Stimulated activated CD8-positive, alpha-beta memory T cell treated with anti-CD3 and anti-CD28 coated beads, Interleukin-15, amount 100 ng/mL, for 4 hours (primary cell): Measurements from ENCODE around the gene DYRK3.

Experiments
- DNase-seq, 2 donors: peaks; one replicate each; pipeline ENCODE4 v3.0.0-alpha.2; 2020; ENCODE audit warnings: low read depth in 2 of 2

DYRK3 gene

DNA sequence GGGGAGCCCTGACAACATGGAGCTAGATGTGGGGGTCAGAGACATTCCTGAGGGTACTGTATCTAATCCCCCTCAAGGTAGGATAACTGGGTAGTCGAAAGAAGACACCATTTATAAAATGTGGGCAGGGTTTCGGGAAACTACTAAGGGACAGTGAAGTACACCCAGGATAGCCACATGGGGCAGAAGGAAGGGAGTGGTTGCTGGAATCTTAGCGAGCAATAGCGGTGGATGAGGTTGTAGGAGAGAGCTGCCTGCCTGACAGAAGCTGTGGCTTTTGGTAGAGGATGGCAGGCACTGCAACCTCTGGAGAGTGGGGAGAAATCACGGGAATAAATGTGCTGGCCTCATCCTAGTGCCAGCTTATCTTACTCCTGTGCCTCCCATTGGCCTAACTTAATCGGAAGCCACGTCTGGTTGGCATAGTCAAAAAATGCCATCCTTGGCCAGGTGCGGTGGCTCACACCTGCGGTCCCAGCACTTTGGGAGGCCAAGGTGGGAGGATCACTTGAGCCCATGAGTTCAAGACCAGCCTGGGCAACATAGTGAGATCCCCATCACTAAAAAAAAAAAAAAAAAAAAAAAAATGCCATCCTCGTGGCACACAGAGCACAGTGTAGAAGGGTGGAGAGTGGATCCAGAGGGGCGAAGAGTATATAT is 26.0 kb downstream of the DYRK3 start:
- DNase-seq: no peak

DNA sequence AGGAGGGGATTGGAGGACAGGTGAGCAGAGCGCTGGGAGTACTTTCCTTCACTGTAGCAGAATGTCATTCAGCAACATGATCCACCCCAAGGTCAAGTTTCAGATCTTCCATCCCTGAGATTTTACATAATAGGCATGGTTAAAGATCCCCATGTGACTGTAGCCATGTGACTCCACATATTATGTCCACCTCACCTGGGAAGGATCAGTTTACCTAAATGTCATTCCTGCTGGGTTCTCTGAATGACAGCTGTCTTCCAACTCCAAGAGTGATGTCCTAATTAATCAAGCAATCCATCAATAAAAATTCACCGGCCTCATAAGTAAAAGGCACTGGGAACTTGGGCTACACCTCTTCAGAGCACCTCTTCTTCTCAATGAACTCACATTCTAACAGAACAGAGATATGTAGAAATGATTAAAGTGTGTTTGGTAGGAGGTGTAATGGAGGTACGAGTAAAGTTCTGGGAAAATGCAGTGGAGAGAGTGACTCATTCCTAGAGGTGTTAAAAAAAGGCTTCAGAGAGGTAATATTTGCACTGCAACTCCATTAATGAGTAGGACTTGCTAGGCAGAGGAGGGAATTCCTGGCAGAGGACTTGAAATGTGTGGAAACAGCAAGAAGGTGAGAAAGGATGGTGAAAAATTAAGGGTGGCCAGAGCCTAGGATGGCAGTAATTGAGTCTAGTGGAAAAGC is 27.2 kb downstream of the DYRK3 start:
- no peak for DNase-seq

DNA sequence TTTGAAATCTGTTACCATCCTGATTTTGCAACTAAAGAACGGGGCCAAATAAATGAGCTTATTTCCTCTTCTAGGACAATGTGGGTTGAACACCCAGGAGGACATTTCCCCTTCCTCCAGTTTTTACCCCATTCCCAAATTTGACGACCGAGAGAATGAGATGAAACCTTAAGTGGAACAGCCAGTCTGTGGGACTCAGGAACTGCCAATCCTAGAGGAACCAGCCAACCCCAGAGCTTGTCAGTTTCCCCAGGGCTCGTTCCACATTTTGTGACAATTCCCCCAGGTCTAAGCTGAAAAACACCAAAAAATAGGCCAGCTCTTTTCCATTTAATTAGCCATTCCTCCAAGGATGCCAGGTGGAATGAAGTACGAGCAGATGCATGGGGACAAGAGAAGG is 28.0 kb downstream of the DYRK3 start:
- DNase-seq: no peak

DNA sequence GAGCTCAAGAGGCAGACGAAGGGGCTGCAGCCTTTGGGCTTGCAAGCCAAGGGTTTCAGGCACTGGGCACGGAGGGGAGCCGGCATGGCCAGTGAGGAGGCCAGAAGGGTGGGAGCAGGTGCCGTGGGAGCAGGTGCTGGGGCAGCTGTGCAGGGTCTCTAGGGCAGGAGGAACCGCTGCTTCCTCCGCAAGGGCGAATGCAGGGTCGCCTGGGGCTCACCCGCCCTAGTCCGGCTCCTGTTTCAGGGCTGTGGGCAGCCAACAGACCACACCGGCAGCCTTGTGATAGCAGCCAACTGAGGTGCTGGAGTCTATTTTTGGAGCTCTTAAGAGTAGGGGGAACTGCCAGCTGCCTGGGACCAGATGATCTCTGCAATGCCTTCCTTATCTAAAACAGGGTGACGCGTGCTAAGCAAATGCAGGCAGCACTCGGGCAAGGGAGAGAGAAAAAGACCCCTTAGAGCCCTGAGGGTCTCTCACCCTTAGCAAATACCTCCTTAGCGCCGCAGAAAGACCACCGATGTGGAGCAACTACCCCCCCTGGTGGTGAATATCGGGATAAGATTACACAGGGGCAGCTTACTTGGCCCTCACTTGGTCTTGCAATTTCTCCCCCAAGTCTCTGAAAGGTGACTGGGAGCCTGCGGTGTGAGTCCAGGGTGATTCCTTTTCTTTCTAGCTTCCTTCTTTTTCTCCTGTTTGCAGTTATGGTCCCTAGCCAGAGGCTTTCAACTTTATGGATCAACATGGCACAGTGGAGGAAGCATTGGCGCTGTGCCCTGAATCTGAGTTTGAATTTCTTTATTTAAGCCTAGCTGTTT is 28.7 kb downstream of the DYRK3 start:
- peak; percentile 18 to 35 for DNase-seq

DNA sequence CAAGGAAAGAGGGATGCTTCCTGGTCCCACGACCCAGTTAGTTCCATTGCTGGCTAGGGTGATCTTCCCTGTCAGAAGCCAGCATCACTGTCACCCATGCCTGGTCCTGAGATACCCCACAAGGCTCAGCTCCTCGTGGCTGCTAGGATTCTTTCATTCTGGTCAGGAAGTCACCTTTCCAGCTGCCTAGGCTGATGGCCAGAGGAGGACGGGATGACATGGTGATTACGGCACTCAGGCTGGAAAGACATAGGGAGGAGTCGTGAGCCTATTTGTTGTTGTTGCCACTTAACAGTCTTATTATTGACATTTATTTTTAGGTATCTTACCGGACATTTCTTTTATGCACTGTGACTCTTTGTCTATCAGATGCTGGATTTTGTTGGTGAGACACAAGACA is 29.4 kb downstream of the DYRK3 start:
- DNase-seq: no peak

DNA sequence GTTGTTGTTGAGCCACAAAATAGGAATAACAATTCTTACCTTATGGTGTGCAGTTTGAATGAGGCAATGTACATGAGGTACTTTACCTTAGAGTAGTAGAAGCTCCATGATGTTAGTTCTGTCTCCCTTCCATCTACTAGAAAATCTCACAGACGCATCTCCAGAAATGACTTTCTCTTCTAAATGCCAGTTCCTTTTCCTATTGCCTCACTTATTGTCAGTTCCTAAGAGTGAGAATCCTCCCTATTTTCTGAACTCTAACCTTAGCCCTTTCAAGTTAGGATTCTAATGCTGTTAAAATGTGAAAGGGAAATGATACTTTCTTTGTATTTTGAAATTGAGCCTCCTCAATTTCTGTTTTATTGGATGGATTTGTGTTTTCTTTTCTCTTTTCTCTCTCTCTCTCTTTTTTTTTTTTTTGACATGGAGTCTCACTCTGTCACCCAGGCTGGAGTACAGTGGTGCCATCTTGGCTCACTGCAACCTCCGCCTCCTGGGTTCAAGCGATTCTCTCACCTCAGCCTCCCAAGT is 30.8 kb downstream of the DYRK3 start:
- DNase-seq: no peak

DNA sequence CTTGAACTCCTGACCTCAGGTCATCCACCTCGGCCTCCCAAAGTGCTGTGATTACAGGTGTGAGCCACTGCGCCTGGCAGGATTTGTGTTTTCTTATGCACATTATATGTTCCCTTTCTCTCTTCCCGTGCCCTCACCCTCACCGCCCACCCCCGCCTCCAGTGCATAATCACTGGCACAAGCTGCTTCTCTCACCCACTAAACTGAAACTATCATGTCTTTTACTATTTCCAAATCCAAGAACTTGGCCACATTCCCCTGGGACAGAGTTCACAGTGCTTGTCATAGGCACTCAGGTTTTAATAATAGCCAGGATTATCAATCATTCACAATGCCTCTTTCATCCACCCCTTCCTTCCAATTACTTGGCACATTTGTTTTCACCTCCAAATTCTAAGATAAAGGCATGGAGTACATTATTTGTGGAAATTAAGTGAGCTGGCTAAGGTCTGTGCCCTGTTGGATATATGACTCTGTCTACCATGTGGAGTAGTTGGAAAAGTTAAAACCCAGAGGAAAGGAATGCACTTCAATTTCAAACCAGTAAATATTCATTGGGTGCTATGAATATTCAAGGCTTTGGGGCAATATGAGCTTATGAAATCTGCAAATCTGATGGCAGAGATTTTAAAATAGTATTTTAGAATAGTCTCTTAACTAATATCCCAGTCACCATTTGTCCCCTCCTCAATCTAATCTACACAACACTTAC is 31.8 kb downstream of the DYRK3 start:
- DNase-seq: no peak

DNA sequence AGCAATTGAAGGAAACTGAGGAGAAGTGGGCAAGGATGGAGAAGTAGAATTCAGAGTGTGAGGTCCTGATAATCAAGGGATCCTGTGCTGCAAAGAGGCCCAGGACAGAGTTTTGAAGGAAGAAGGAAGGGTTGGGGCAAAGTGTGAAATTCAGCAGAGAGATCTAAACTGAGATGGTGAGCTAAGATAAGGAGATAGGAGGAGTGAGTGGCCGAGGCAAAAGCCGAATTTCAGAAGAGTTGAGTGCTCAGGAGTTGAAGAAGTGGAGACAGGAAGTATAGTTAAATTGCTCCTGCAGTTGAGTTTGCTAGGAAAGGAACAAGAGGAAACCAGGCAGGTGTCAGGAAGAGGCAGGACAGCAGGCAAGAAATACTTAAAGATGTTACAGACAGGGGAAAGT is 33.0 kb downstream of the DYRK3 start:
- DNase-seq: no peak

DNA sequence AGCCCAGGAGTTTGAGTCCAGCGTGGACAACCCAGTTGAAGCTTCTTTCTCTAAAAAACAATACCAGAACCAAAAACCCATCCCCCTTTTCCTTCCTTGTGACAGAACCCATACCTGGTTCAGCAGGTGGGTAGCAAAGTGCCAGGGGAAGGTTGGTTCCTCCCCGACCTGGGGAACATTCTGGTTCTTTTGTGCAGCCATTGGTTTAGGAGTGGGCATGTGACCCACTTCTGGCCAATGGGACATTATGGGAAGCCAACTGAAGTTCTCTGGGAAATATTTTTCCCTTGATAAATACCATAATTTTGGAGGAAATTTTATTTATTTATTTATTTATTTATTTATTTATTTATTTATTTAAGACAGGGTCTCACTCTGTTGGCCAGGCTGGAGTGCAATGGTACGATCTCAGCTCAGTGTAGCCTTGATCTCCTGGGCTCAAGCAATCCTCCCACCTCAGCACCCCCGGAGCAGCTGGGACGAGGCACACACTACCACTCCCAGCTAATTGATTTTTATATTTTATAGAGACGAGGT is 33.6 kb downstream of the DYRK3 start:
- no peak for DNase-seq

DNA sequence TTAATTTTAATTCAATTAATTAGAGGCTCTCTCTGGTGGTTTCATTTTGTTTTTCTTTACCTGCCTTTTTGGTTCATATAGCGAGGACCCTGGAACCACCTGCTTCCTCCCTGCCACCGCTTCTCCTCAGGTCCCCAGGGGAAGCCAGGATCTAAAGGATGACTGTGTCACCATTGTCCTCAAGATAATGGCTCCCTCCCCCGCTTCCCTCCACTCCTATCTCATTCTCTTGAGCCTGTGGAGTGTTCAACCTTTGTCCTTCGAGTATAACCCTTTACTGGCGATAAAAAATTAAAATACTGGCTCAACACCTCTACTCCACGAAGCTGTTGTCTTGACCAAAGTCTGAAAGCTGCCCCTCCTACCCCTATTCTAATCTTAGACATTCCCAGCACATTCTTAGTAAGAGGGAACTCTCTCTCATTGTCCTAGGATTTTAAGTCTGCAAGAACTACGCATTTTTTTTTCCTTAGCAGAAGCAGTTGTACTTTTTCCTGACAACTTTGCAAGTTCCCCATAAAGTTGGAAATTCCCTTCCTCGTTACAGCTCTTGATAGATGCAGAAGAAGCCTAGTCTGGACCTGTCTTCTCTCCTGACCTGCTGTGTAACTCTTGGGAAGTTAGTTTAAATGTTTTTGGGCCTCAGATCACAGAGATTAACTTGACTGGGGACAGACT is 36.8 kb downstream of the DYRK3 start:
- DNase-seq: no peak

DNA sequence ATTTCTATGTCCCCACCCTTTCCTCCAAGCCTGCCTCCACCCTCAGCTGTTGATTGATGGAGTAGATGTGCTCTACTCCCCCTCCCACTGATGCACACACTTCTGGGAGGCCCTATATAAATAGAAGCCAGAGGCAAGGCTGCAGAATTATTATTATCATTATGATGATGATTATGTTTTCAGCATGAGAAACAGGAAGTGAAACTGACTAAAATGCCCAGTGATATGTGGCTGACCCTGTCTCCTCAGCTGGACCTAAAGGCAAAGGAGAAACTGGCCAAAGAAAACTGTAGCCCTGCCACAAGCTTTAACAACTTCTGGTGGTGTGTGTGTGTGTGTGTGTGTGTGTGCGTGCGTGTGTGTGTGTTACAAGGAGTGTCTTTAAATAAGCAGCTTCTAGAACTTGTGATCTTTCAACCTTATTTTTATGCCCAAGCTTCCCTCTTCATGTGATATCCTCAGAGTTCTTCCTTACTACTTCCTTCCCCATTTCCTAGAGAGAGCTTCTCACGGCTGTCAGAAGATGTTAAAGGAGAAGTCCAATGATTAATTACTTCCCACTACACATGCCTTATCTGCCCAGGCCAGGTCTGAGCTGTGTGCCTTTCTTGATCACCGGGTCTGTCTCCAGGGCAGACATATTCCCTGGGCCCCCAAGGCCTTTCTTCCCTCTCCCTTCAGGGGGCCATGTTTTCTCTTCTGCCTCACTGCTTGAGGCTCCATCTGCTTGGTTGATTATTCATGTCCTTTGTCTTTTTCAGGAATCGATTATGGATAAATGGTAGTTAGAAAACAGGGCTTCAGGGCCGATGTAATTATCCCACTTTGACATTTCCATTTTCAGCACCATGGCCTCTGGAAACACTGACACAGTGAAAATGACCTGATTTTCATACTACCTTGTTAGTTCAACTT is 37.8 kb downstream of the DYRK3 start:
- no peak for DNase-seq

DNA sequence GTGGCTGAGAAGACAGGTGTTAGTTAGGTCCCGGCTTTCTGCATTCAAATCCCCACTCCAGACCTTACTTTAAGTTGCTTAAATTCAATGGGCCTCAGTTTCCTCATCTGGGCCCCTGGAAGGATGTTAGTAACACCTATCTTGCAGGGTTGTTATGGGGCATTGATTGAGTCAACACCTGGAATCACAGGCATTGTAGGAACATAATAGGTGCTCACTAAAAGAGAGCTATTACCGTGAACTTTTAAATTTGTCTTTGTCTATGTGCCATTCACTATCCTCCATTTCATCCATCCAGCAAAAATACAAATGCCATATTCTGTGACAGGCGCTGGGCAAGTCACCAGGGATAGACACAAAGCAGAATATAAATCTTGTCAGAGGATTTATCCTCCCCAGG is 38.9 kb downstream of the DYRK3 start:
- DNase-seq: no peak

DNA sequence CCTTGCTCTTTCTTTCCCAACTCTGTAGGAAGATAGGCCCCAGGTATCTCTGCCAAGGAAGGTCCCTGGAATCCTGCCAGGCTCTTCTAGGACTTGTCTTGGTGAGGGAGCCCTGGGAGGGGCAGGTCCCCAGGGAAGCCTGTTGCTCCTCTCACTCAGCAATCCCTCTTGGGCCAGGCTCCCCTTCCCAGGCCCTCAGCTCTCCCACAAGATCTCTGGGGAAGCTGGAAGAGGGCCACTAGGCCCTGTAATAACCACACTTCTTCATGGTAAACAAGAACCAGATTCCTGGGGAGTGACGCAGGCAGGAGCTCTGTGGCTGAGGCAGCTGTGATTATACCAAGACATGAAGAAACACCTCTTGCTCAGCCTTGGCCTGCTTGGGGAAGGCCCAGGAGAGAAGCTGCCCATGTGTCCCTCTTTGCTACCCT is 39.4 kb downstream of the DYRK3 start:
- no peak for DNase-seq

DNA sequence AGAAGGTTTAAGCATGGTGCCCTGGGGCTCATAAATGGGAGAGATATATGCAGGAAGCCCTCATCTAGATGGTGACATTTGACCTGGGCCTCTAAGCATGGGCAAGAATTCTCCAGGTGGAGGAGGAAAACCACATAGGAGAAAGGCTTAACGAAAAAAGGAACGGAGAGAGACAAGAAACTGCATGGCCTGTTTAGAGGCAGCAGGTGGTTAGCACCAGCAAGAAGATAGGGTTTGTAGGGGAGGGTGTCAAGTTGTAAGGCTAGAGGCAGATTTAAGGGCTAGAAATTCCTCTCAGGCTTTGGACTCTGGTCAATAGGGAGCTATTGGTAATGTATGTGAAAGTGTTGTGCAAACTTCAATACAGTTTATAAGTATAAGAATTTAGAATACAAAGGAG is 41.2 kb downstream of the DYRK3 start:
- no peak for DNase-seq

DNA sequence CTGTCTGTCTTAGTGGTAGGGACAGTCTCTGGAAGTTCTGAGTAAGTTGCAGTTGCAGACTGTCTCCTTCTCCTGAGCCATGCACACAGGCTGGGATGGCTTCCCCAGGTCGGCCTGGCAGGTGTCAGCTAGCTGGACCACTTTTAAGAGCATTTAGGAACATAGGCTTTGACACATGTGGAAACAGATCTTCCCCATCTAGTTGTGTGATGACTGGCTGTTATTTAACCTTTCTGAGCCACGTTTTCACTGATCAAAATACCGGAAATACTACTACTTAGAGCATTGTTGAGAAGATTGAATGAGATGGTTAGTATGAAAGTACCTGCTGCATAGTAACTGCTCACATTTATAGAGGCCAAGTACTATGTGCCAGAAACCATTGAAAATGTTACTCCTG is 43.2 kb downstream of the DYRK3 start:
- DNase-seq: no peak

DNA sequence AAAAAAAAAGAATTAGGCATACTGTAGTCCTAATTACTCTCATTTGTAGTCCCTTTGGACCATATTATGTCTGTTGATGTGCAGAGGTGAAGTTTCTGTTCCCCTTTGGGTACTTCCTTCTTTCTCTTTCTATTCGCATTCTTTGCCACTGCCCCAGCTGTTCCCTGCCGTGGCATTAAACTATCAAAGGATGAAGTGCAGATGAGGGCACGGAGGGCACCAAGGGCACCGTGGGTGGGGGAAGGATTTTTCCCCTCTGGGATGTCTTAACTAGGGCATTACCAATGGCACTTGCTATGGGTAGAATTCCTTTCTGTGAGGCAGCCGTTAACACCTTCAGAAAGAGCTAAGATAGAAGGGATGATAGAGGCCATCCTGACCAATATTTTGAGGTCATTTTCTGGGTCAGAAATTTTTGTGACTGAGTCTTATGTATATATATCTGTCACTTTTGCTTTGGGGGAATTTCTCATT is 44.4 kb downstream of the DYRK3 start:
- no peak for DNase-seq

DNA sequence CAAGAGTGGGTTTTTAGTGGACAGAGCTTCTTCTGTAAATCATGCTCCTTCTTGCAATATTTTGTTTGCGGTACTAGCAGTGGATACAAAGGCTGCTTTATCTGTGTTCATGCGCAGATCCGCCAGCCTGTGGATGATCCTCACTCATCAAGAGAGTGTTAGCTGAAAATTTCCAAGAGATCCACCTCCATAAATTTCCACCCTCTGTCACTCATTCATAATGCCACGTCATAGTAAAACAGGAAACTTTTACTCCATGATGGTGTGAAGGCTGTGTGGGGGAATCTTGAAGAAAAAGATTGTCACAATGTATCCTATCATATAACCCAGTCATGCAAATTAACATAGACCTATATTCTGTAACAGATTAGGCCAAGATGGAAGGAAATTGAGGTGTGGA is 44.9 kb downstream of the DYRK3 start:
- no peak for DNase-seq

DNA sequence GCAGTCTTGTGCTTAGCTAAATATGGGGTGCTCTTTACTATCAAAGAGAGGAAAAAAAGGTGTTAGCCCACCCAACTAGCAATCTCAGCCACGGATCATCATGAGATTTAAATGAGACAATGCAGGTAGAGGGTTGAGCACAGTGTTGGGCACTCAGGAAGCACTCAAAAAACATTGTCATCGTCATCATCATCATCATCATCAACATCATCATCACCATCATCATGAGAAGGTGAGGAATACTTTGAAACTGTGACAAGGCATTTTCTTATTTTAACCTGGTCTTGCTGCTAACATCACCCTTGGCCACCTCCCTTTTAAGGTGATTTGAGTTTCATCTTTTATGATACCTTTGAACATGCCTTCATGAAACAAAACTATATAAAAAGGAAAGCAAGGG is 46.0 kb downstream of the DYRK3 start:
- DNase-seq: no peak

DNA sequence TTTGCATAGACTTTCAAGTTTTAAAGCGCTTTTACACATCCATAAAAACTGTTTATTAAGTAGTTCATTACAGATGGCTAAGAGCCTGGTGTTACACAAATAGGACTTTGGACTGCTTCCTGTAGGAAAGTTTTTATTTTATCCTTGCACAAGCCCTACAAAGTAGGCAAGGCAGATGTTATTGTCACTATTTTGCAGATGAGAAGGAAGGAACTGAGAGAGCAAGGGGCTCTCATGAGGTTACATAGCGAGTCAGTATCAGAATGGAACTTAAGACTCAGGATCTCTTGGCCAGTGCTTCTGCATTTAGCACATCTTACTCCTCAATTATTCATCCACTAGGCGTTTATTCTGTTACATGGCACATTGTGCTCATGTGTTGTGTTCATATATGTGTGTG is 46.8 kb downstream of the DYRK3 start:
- DNase-seq: no peak

DNA sequence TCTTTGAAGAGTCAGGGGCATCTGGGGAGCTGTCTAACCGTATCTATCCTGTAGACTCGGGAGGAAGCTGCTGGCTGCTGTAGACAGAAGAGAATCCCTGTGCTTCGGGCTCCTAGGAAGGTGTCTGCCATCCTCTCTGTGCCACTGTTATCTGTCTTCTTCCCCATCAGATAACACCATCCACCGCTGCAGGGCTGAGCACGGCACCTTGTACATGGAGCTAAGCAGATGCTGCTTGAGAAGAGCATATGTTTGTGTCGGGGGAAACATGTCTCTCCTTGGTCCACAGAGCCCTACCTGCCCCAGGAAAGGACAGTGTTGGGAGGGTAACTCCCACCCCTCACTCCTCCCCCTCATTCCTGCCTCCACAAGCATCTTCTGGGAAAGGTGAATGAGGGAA is 48.0 kb downstream of the DYRK3 start:
- no peak for DNase-seq
